Mesodermal cell (in vitro differentiated cells): ENCODE results near the gene TNFRSF13B.

Experiments
- H3K27ac ChIP-seq: 2 replicates; pipeline ENCODE4 v1.7.0; 2013; ENCODE audit warnings: mild to moderate bottlenecking, low read depth, low read length, moderate library complexity; ENCODE audit not compliant: severe bottlenecking
- H3K36me3 ChIP-seq: 2 replicates; pipeline ENCODE4 v1.7.1; 2013; ENCODE audit warnings: mild to moderate bottlenecking, low read length, moderate library complexity; ENCODE audit not compliant: control insufficient read depth, insufficient read depth
- H3K4me1 ChIP-seq: one replicate; pipeline ENCODE4 v1.7.1; 2013; ENCODE audit warnings: mild to moderate bottlenecking, low read length; ENCODE audit not compliant: insufficient read depth, control insufficient read depth, poor library complexity, severe bottlenecking
- H3K4me3 ChIP-seq: 2 replicates; pipeline ENCODE4 v1.7.0; 2013; ENCODE audit warnings: low read length, control low read depth, mild to moderate bottlenecking; ENCODE audit not compliant: insufficient read depth, poor library complexity, severe bottlenecking; ENCODE audit errors: extremely low read depth
- H3K9me3 ChIP-seq: 2 replicates; pipeline ENCODE4 v1.7.1; 2013; ENCODE audit warnings: mild to moderate bottlenecking, low read length, moderate library complexity; ENCODE audit not compliant: control insufficient read depth
- WGBS, 2 experiments: methylation state at CpG; one replicate each; pipeline ENCODE4 v1.1.5; 2013; ENCODE audit warnings: missing lambda C conversion rate in 2 of 2; ENCODE audit not compliant: insufficient coverage in 2 of 2; 5-methylcytosine and 5-hydroxymethylcytosine counted together

Gene TNFRSF13B

GRCh38 chr17:16928406-16929034 is 43.4 kb downstream of the TNFRSF13B start:
- WGBS, 2 experiments: 86 to 92% methylated on average over 6 to 7 of the region's 8 CpGs
- H3K4me1 ChIP-seq: no peaks in the 10 kb centered on the region

GRCh38 chr17:16927641-16928321 is 44.1 kb downstream of the TNFRSF13B start:
- H3K9me3 ChIP-seq: no peaks in the 10 kb centered on the region
- H3K4me1 ChIP-seq: no peaks in the 10 kb centered on the region
- no peaks in the 10 kb centered on the region for H3K36me3 ChIP-seq
- WGBS, 2 experiments: 85 to 90% methylated on average over 18 of the region's 18 CpGs
- H3K27ac ChIP-seq: no peak overlapping the region
- H3K4me3 ChIP-seq: no peak overlapping the region

More at GRCh38 chr17:16928406-16929034, 43.4 kb downstream of the TNFRSF13B start:
- H3K9me3 ChIP-seq: no peaks in the 10 kb centered on the region
- H3K36me3 ChIP-seq: no peaks in the 10 kb centered on the region
- H3K27ac ChIP-seq: no peak overlapping the region
- H3K4me3 ChIP-seq: no peak overlapping the region

GRCh38 chr17:16926571-16927451 is 45.1 kb downstream of the TNFRSF13B start:
- H3K4me1 ChIP-seq: no peaks in the 10 kb centered on the region
- 87 to 91% methylated on average over 10 to 17 of the region's 18 CpGs for WGBS, 2 experiments
- H3K9me3 ChIP-seq: no peaks in the 10 kb centered on the region
- H3K27ac ChIP-seq: no peak overlapping the region
- no peak overlapping the region for H3K4me3 ChIP-seq
- no peaks in the 10 kb centered on the region for H3K36me3 ChIP-seq

GRCh38 chr17:16926061-16926511 is 45.8 kb downstream of the TNFRSF13B start:
- 86 to 88% methylated on average over 3 to 7 of the region's 7 CpGs for WGBS, 2 experiments
- Histone ChIP-seq H3K27ac (no peak overlapping the region), H3K4me1 (no peaks in the 10 kb centered on the region), H3K9me3 (no peaks in the 10 kb centered on the region), H3K36me3 (no peaks in the 10 kb centered on the region), H3K4me3 (no peak overlapping the region)

GRCh38 chr17:16925461-16926060 is 46.4 kb downstream of the TNFRSF13B start:
- Histone ChIP-seq H3K4me3 (no peak overlapping the region), H3K36me3 (no peaks in the 10 kb centered on the region), H3K27ac (no peak overlapping the region), H3K9me3 (no peaks in the 10 kb centered on the region), H3K4me1 (no peaks in the 10 kb centered on the region)
- 96 to 97% methylated on average over 10 of the region's 15 CpGs for WGBS, 2 experiments

- Histone ChIP-seq H3K27ac (no peak overlapping the region), H3K9me3 (no peaks in the 10 kb centered on the region), H3K4me3 (no peak overlapping the region), H3K36me3 (no peaks in the 10 kb centered on the region), H3K4me1 (no peaks in the 10 kb centered on the region)
- 93 to 94% methylated on average over 2 to 5 of the region's 10 CpGs for WGBS, 2 experiments
Observed at GRCh38 chr17:16924696-16925440, 47.0 kb downstream of the TNFRSF13B start.

- Histone ChIP-seq H3K4me1 (no peaks in the 10 kb centered on the region), H3K4me3 (no peak overlapping the region), H3K9me3 (no peaks in the 10 kb centered on the region), H3K27ac (no peak overlapping the region), H3K36me3 (no peaks in the 10 kb centered on the region)
- 83 to 90% methylated on average over 11 to 15 of the region's 15 CpGs for WGBS, 2 experiments
Observed at GRCh38 chr17:16923904-16924695, 47.8 kb downstream of the TNFRSF13B start.

- WGBS, 2 experiments: 91 to 97% methylated on average over 16 to 17 of the region's 17 CpGs
- H3K36me3 ChIP-seq: no peaks in the 10 kb centered on the region
- no peak overlapping the region for H3K4me3 ChIP-seq
- no peaks in the 10 kb centered on the region for H3K9me3 ChIP-seq
- no peak overlapping the region for H3K27ac ChIP-seq
- no peaks in the 10 kb centered on the region for H3K4me1 ChIP-seq
Observed at GRCh38 chr17:16923097-16923903, 48.6 kb downstream of the TNFRSF13B start.
